HG03442 (cell line): ENCODE data around the gene NSFL1C.
A peak's percentile ranks its signal among the peaks of the same experiment; 100 is the strongest.
"Not testable (repeated sequence)": the region's sequence is repeated elsewhere in the genome, so short reads cannot be mapped to it uniquely, and the experiment has no call there.

Experiments
- ATAC-seq: cut with Tn5 transposase; IDR thresholded peaks from one replicate; pipeline ENCODE4 v1.9.1; 2021; ENCODE audit warnings: mild to moderate bottlenecking, moderate library complexity; ENCODE audit not compliant: unreplicated experiment

Gene NSFL1C

DNA sequence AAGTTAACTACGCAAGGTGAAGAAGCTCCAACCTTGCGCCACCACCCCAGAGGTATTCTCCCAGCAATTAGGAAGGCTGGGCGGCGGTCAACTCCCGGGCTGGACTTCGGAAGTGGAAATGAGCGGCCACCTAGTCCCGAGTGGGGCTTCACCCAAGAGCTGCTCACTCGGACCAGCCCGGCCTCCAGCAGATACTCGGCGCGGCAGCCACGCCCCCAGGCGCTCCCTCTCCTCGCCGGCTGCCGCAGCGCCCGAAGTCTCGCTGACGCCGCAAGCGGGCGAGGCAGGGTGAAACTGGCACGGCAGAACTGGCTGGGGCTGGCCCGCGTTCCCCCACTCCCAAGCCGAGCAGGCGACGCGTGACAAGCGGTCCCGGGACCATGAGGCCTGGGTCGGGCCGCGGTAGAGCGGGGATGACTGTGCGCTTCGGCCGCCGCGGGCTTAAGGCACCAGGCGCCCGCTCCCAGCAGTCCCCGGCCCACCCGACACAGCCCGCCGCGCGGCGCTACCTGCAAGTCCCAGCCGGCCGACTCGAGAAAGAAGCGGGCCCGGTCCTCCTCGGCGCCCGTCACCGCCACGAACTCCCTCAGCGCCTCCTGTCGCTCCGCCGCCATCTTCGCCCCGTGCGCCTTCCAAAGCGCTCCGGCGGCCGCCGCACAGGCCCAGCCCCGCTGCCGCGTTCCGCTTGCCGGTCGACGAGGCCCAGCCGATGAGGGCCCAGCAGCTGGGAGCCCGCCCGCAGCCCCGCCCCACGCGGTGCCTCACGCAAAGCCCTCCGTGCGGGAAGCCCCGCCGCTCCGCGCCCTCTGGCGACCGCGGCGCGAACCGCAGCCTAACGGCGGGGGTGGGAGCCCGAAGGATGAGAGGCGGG lies at the start of gene NSFL1C:
Gene NSFL1C, minus strand, starts transcription at position 639 of the 871 bp plus-strand sequence. Its CDS starts 25 bp downstream, at position 614.
- peak; percentile 84 for ATAC-seq

DNA sequence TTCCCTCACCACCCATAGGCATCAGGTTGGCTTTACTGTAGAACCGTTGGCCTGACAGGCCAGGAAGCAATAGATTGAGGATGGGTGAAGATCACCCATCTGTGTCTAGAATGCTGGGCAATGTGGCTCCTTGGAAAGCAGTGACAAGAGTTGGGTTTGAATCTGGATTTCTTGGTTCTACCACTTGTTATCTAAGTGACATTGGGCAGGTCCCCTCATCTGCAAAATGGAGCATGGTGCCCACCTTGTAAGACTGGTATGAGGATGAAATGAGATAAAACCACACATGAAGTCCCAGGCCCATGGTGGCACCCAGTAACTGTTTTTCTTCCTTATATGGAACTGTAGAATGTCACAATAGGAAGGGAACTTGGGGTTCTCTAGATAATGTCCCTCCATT lies 47.2 kb upstream of the NSFL1C start:
- ATAC-seq: no peak

DNA sequence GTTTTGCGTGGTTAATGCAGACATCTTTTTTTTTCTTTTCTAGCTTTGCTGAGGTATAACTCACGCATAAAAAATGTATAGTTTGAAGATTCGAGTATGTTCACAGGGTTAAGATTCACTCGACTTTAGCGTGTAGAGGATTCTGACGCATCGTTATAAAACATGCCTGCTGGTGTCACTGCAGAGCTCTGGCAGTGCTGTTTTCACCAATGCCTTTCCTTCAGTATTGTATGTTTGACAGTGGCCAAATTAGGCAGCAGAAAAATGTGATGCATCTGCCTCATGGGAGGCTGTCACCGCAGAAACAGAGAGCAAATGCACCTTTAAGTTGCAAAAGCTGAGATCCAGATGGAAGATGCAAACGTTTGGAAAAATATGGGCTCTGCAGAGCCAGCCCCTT lies 42.6 kb upstream of the NSFL1C start:
- no peak for ATAC-seq

DNA sequence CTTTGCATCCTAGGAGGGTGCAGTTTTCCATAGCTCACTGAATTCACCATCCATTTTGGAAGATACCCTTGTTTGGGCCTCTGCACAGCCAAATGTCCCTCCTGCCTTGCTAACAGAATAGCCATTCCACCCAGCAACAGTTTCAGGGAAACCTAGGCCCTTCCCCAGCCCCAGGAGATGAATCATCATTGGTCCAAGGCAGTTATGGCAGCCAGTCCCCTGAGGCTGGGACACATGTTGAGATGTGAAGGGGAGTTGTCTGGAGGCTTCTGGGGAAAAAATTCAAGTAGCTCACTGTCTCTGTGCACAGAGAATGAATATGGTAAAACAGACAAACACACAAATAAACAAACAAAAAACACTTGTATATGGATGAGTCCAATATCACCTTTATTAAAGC lies 41.9 kb upstream of the NSFL1C start:
- no peak for ATAC-seq

DNA sequence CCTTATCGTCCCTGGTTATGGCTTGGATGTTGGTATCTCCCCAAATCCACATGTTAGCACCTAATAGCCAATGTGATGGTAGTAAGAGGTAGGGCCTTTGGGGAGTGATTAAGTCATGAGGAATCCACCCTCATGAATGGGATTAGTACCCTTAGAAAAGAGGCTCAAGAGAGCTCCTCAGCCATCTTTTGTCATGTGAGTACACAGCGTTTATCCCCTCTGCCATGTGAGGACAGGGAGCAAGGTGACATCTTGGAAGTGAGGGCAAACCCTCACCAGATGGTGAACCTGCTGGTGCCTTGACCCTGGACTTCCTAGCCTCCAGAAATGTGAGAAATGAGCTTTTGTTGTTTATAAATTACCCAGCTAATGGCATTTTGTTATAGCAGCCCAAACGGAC lies 40.6 kb upstream of the NSFL1C start:
- no peak for ATAC-seq

DNA sequence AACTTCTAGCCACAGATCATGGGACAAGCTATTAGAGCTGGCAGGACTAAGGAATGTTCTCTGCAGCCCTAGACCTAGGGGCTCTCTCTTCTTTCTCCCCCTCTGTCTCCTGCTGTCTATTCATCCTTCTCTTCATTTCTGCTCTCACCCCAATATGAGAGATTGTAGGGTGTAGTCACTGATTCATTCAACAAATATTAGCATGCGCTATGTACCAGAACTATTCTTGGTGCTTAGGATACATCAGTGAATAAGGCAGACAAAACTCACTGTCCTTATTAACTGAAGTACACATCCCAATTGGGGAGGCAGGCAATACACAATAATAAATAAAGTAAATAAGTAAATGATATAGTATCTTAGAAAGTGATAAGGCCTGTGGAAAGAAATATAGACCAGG lies 39.2 kb upstream of the NSFL1C start:
- no peak for ATAC-seq

DNA sequence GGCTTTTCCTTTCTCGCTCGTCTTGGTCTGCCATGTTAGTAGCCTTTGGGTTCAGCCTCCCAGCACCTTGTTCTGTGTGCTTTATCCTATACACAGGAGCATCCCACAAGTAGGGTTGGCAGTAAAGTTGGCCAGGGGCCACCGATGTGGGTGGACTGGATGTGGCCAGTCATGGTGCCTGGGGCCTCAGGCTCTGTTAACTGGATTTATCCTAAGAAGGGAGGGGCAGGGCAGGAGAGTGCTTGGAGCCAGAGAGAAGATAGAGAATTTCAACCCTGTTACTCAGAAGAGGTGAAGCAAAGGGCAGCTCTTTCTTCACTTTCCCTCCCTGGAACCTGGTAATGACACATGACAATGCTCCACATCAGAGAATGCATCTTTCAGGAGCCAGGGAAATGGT lies 38.7 kb upstream of the NSFL1C start:
- ATAC-seq: no peak

DNA sequence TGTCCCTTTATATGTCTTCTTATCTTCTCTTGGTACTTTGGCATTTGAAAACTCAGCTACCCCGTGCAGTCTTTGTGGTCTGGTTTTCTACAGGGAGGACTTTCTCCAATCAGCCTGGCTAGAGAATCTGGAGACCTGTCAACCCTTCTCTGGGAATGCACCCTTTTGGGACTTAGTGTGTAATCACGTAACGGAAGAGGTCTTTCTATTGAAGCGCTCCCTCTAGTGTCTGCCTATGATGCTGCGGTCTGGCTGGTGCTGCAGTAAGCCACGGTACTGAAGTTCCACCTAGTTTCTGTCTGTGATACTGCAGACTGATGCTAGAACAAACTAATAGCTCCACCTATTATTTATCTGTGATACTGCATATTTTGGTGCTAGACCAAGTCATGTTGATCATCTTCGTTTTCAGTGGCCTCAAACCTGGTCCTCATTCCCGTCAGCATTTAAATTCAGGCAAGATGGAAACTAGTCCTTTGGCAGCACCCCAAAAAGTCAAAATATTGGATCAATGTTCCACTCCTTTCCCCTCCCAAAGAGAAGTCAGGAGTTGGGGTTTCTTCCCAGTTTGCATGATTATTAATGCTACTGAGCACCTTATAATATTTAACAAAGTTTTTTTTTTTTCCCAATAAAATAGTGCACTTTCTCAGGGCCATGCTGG lies 37.0 kb upstream of the NSFL1C start:
- ATAC-seq: peak; percentile 97

DNA sequence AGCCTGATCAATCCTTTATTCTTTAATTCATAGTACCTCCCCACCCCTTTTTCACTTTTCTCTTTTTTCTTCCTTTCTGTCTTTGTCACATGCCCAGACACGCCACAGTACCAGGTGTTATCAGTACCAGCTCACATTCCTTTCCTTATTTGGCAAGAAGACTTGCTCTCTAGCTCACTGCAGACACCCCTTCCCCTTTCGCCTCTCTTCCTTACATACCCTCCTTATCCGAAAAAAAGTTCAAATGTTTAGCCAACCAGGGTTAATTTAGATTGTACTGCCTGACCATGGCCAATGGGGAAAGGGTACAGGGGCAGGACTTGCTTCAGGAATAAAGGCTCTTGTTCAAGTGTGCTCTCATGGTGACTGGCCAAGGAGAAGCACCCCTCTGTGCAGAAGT lies 33.8 kb upstream of the NSFL1C start:
- ATAC-seq: no peak

DNA sequence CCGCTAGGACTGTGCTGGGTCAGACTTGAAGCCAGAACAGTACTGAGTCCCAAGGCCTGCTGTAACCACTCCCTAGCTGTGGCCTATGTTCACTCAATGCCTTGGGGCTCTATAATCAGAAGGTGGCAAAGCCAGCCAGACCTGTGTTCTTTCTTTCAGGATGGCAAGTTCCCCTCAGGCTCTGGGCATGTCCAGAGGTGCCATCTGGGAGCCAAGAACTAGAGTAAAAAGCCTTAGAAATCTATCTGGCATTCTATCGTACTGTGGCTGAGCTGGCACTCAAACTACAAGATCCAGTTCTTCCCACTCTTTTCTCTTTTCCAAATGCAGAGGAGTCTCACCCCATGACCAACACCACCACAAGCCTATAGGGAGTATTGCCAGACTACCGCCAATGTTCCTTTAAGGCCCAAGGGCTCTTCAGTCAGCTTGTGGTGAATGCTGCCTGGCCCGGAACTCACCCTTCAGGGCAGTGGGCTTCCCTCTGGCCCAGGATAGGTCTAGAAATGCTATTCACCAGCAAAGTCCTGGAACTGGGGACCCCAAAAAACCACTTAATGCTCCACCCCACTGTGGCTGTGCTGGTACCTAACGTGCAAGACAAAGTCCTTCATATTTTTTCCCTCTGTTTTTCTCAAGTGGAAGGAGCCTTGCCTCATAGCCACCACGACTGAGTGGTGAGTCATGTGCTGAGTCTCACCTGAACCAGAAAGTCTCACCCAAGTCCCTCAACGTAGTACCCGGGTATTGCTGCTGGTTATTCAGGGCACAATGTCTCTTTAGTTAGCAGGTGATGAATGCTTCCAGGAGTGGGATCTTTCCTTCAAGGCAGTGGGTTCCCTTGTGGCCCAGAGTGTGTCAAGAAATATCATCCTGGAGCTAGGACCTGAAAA lies 33.1 kb upstream of the NSFL1C start:
- no peak for ATAC-seq

DNA sequence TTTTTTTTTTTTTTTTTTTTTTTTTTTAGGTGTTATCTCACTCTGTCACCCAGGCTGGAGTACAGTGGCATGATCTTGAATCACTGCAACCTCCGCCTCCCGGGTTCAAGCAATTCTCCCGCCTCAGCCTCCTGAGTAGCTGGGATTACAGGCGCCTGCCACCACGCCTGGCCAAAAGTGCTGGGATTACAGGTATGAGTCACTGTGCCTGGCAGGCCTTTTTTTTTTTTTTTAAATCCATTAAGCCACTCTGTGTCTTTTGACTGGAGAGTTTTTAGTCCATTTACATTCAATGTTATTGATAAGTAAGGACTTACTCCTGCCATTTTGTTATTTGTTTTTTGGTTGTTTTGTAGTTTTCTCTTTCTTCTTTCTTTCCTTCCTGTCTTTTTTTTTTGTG lies 30.7 kb upstream of the NSFL1C start:
- not testable (repeated sequence) for ATAC-seq

DNA sequence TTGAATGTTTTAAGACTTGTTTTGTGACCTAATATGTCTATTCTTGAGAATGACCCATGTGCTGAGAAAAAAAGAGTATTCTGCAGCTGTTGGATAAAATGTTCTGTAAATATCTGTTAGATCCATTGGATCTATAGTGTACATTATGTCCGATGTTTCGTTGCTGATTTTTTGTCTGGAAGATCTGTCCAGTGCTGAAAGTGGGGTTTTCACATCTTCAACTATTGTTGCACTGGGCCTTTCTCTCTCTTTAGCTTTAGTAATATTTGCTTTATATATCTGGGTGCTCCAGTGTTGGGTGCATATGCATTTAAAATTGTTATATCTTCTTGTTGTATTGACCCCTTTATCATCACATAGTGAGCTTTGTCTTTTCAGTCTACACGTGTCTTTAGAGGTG lies 30.3 kb upstream of the NSFL1C start:
- ATAC-seq: no peak

DNA sequence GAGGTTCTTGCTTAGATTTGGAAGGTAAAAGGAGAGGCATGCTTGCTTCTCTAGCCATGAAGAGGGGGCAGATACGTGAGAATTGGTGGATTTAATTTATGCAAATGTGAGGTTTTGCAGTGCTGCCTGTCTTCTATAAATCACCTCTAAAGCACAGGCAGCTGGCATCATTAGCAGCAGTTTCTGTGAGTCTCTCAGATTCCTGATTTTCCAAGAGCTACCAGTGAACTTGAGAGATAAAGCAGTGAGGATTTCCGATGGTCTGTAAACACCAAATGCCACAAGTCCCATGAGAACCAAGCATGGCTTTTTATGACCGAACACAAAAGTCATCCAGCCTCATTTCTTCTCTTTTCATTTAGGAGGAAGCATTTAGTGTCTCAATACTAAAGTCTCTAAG lies 27.8 kb upstream of the NSFL1C start:
- no peak for ATAC-seq

DNA sequence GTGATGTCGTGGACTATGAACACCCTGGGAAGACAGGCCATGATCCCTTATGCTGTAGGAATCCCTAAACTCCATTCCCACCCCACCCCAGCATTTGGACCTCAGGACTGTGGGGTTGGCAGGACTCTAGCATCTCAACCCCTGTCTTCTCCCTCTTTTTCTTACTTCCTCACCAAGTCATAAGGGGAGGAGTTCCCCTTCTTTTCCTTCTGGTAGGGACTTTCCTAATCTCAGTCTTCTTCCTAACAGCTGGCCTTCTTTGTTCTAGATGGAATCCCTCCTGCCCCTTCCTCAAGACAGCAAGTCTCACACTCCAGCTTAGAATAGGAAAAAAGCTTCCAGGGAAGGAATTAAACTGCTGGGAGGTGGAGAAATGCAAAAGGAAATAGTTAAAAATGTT lies 26.9 kb upstream of the NSFL1C start:
- ATAC-seq: no peak

DNA sequence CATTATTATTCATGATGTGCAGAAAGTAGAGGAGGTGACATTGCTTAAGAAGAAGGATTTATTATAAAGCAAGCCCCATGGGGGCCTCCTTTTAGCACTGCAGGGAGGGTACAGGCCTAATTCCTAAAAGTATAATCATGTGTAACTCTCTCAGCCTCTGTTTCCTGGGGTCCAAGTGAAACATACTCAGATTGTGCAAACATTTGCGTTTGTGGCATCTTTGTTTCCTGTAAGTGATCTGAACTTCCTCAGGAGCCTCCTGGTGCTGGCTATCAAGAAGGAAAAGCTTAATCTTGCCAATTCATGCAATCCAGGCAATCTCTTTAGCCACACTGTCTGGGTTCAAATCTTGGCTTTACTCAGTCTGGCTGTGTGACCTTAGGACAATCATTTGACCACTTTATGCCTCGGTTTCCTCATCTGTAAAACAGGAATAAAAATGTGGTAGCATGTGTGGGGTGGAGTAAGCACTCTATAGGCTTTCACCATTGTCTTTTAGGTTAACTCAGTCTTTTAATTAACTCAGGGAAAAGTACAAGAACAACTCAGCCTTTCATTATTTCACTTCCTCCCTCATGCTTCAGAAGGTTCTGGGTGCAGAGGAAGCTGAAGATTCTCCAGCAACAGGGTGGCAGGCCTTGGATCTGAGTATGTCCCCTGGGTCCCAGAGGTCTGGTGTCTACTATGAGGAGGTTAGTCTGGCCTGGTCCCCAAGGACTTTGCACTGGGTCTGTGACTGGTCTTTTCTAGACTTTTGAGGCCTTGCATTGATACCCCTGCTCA lies 25.4 kb upstream of the NSFL1C start:
- no peak for ATAC-seq

DNA sequence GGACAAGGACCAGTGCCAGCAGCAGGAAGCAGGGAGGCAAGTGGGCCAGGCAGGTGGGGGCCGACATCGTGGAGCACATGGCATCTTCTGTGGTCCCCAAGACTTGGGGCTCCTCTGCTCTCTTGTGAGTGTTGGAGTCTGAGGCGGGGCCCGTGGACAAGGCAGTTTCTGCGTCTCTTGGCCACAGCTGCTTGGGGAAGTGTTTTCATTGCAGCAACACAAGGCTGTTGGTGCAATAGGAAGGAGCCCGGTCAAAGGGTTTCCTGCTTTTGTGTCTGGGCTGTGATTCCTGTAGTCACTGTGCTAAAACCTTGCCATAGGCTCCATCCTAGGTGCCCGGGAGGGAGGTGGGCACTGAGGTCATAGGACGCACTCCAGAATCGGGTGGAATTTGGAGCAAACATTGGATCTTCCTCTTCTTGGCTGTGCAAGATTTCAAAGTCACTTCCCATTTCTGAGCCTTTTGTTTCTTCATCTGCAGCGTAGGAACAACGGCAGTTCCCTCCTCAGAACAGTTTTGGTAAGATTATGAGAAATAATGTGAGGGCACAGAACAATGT lies 24.7 kb upstream of the NSFL1C start, which contains the start of gene SIRPB2:
Gene SIRPB2, minus strand, starts transcription at position 140 of the 560 bp plus-strand sequence. Its CDS starts 61 bp downstream, at position 79.
- ATAC-seq: no peak

DNA sequence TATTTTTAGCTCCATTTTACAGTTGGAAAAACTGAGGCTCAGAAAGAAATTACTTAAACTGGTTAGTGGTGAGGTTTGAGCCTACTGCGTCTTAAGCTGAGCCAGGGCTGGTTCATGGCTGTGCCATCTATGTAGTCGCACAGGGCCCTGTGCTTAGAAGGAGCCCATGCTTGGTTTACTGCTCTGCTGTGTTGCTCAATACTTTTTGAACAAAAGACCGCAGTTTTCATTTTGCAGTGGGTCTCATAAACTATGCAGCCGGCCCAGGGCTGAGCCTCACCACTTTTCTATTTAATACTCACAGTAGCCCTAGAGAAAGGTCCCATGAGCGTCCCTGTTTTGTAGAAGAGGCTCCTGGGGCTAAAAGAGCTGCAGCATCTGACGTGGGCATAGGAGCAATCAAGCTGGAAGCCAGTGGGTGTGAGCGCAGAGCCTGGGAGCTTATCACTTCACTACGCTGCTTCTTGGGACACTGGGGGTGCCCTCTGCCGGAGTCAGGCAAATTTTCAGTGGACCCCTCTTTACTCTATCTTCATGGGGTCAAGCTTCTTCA lies 24.1 kb upstream of the NSFL1C start:
- ATAC-seq: no peak

DNA sequence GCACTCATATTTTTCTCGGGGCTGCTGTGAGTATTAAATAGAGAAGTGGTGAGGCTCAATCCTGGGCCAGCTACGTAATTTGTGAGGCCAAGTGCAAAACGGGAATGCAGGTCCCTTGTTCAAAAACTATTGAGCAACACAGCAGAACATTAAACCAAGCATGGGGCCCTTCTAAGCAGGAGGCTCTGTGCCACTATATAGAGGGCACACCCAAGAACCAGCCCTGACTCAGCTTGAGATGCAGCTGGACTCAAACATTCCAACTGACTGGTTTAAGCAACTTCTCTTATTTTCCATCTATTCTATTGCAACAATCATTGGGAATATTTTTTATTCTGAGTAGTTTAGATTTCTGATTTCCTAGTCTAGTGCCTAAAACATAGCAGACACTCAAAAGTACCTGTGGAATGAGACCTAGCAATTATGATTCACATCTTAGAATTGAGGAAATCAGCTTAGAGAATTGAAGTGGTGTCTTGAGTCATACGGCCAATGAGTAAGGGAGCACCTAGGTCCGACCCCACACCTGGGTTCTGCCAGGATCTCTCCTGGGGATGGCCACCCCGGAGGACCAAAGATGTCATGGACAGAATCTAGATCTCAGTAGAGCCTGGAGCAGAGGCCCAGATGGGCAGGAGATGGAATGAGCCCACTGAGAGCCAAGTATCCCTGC lies 23.3 kb upstream of the NSFL1C start:
- no peak for ATAC-seq

DNA sequence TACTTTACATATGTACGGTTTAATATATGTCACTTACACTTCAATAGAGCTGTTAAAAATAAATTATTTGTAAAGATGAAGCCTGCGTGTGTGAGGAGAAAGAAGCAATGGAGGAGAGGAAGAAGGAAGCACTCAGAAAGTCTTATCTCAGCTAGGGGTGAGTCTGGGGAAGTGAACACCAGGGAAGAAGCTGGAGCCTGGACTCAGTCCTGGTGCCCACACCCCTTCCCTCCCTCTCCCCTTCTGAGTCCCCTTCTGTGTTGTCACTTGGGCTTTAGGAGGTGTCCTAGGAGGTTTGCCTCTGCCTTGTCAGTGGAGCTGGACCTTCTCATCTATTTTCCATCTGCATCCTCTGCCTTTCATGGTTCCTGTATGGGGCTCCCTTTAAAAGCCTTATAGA lies 22.7 kb upstream of the NSFL1C start:
- ATAC-seq: no peak
